IMR-90 (cell line): ENCODE data around the gene TCP11.

Source experiments
- BHLHE40 ChIP-seq: fragments of 150-350 bp; IDR thresholded peaks from 2 replicates; pipeline ENCODE4 v1.6.1; 2016; ENCODE audit warnings: mild to moderate bottlenecking, low read depth, low read length
- CEBPB ChIP-seq: IDR thresholded peaks from 2 replicates; pipeline ENCODE4 v1.6.1; 2012; ENCODE audit warnings: low read depth, low read length, improper control_type of control experiment
- CHD1 ChIP-seq: IDR thresholded peaks from 2 replicates; pipeline ENCODE4 v1.6.1; 2012; ENCODE audit warnings: low read depth, low read length, improper control_type of control experiment
- FOS ChIP-seq: fragments of 150-350 bp; IDR thresholded peaks from 2 replicates; pipeline ENCODE4 v1.6.1; 2016; ENCODE audit warnings: low read depth, low read length
- MXI1 ChIP-seq: IDR thresholded peaks from 2 replicates; pipeline ENCODE4 v1.6.1; 2012; ENCODE audit warnings: low read depth, mild to moderate bottlenecking, low read length, moderate library complexity, borderline replicate concordance
- NFE2L2 ChIP-seq: fragments of 150-350 bp; IDR thresholded peaks from 2 replicates; pipeline ENCODE4 v1.6.1; 2016; ENCODE audit warnings: low read depth, mild to moderate bottlenecking, low read length
- POLR2A ChIP-seq: IDR thresholded peaks from 2 replicates; pipeline ENCODE4 v1.6.1; 2012; ENCODE audit warnings: mild to moderate bottlenecking, low read depth, low read length
- RFX5 ChIP-seq: IDR thresholded peaks from 2 replicates; pipeline ENCODE4 v1.8.0; 2012; ENCODE audit warnings: low read depth, mild to moderate bottlenecking, low read length, moderate library complexity
- SMC3 ChIP-seq: fragments of 150-350 bp; IDR thresholded peaks from 2 replicates; pipeline ENCODE4 v1.6.1; 2016; ENCODE audit warnings: low read depth, mild to moderate bottlenecking, antibody characterized with exemption, low read length, moderate library complexity
- TF ChIP-seq, protein P1 (sequence below): conservative IDR thresholded peaks from 2 replicates; pipeline ENCODE4 v1.5.1; 2012; ENCODE audit warnings: mild to moderate bottlenecking, low read depth, low read length, improper control_type of control experiment

GRCh38 chr6:35128496-35128895 is 12.6 kb downstream of the TCP11 start:
- TF ChIP-seq MXI1 (no peak), CEBPB (no peak), NFE2L2 (no peak), POLR2A (no peak), SMC3 (no peak), RFX5 (no peak), FOS (no peak), BHLHE40 (no peak), CHD1 (no peak)
- TF ChIP-seq, protein P1, sequence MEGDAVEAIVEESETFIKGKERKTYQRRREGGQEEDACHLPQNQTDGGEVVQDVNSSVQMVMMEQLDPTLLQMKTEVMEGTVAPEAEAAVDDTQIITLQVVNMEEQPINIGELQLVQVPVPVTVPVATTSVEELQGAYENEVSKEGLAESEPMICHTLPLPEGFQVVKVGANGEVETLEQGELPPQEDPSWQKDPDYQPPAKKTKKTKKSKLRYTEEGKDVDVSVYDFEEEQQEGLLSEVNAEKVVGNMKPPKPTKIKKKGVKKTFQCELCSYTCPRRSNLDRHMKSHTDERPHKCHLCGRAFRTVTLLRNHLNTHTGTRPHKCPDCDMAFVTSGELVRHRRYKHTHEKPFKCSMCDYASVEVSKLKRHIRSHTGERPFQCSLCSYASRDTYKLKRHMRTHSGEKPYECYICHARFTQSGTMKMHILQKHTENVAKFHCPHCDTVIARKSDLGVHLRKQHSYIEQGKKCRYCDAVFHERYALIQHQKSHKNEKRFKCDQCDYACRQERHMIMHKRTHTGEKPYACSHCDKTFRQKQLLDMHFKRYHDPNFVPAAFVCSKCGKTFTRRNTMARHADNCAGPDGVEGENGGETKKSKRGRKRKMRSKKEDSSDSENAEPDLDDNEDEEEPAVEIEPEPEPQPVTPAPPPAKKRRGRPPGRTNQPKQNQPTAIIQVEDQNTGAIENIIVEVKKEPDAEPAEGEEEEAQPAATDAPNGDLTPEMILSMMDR = no peak
